GM12801 (cell line): ENCODE measurements around the gene VPS16.

Experiments used
- TF ChIP-seq, protein P1 (sequence below): IDR thresholded peaks from one replicate; pipeline ENCODE4 v1.5.1; 2011; ENCODE audit warnings: control low read depth; ENCODE audit not compliant: insufficient read length; ENCODE audit errors: extremely low read depth

Gene VPS16

DNA sequence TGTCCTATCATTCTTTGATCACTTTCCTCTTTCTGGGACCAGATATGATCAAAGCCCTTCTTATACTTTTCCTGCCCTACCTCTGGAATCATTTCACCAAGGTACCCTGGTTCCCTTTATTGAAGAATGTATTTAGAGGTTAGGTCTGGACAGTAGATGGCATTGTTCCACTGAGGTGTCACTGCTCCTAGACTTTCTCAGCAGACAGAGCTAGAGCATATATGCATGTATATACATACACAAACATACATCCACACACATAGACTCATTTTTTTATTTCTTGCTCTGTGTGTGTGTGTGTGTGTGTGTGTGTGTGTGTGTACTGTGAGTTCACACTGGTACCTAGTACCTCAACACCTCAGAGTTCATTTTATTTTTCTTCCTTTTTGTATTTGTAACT lies 73.6 kb downstream of the VPS16 start:
- TF ChIP-seq, protein P1, sequence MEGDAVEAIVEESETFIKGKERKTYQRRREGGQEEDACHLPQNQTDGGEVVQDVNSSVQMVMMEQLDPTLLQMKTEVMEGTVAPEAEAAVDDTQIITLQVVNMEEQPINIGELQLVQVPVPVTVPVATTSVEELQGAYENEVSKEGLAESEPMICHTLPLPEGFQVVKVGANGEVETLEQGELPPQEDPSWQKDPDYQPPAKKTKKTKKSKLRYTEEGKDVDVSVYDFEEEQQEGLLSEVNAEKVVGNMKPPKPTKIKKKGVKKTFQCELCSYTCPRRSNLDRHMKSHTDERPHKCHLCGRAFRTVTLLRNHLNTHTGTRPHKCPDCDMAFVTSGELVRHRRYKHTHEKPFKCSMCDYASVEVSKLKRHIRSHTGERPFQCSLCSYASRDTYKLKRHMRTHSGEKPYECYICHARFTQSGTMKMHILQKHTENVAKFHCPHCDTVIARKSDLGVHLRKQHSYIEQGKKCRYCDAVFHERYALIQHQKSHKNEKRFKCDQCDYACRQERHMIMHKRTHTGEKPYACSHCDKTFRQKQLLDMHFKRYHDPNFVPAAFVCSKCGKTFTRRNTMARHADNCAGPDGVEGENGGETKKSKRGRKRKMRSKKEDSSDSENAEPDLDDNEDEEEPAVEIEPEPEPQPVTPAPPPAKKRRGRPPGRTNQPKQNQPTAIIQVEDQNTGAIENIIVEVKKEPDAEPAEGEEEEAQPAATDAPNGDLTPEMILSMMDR = no peak
